Limb (tissue), 2 donors: ENCODE data around the gene PALM3.
A peak's percentile ranks its signal among the peaks of the same experiment; 100 is the strongest.

ENCODE experiments used
- DNase-seq, 2 donors: peaks; one replicate each; pipeline ENCODE4 v3.0.0-alpha.2; 2016; ENCODE audit errors: extremely low spot score in 2 of 2

PALM3 gene

GRCh38 chr19:14061751-14062557 lies at the start of gene PALM3:
Gene PALM3, minus strand, starts transcription at chr19:14062076. Its CDS starts 96 bp downstream, at chr19:14061980.
- no peak for DNase-seq

- DNase-seq, result no peak
Measured at GRCh38 chr19:14111486-14111885, 49.6 kb upstream of the PALM3 start.

GRCh38 chr19:14110650-14111049 lies 48.8 kb upstream of the PALM3 start:
- no peak for DNase-seq

DNA sequence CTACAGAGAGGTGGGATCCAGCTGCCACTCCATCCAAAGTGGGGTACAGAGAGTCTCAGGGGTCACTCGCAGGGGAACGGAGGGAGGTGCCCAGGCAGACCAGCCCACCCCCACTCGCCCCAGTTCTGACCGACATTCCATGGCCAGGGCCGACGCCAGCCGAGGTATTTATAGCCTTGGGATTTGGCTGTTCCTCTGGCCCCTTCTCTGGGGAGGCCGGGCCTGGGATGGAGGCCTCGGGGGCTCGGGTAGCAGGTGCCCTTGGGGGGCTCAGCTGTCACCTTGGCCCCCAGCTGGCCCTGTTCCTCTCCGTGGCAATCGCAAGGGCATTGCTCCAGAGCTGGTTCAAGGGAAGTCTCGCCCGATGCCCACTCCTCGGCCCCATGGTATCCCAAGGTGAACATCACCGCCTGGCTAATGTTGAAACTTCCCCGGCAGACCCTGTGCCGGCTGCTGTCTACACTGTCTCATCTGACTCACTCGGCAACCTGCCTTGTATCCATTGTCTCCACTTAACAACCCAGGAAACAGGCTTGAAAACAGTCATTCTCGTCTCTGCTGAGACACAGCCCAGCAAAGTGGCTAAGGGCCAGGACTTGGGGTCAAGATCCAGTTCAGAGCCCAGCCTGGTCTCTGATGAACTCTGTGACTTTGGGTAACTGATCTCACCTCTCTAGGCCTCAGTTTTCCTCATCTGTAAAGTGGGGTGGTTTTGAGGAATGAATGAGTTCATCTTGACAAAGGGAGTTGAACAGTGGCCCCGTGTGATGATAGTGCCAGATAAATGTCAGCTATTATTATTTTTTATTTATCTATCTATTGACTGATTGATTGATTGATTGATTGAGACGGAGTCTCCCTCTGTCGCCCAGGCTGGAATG lies 45.9 kb upstream of the PALM3 start:
- no peak for DNase-seq

DNA sequence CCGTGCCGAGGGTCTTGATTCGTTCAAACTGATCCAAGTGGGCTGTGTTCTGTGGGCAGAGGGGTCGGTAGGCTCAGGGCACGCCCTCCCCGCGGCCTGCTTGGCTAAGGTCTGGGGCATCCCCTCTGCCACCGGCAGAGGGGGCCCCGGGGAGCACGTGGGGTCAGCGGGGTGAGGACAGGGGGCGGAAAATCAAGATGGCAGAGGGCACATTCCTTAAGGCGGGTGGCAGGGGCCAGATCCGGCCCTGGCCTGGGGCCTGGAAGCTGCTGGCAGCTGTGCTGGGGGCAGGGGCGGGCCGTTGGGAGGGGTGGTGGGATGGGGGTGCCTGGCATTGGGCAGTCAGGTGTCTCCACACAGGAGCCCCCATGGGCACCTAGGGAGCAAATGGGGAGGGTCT lies 45.0 kb upstream of the PALM3 start:
- no peak for DNase-seq

DNA sequence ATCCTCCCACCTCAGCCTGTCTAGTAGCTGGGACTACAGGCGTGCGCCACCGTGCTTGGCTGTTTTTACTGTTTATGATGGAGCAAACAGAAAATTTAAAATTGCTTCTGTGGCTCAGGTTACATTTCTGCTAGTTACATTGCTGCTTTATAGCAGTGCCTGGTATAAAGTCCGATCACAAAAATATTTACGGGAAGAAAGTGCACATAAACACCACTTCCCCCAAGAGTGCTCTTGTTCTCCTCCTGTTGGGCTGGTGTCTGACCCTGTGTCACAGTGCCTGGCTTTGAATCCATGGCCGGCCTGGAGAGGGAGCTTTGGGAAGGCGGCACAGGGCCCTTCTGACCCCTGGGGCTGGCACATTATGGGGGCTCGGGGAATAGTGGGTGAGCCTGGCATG lies 43.8 kb upstream of the PALM3 start:
- no peak for DNase-seq

GRCh38 chr19:14103310-14103709 lies 41.4 kb upstream of the PALM3 start:
- DNase-seq, result no peak

- no peak for DNase-seq
Measured at GRCh38 chr19:14102756-14103155, 40.9 kb upstream of the PALM3 start.

GRCh38 chr19:14102102-14102696 lies 40.3 kb upstream of the PALM3 start:
- no peak for DNase-seq

GRCh38 chr19:14101003-14101545 lies 39.2 kb upstream of the PALM3 start:
- DNase-seq, result no peak

DNA sequence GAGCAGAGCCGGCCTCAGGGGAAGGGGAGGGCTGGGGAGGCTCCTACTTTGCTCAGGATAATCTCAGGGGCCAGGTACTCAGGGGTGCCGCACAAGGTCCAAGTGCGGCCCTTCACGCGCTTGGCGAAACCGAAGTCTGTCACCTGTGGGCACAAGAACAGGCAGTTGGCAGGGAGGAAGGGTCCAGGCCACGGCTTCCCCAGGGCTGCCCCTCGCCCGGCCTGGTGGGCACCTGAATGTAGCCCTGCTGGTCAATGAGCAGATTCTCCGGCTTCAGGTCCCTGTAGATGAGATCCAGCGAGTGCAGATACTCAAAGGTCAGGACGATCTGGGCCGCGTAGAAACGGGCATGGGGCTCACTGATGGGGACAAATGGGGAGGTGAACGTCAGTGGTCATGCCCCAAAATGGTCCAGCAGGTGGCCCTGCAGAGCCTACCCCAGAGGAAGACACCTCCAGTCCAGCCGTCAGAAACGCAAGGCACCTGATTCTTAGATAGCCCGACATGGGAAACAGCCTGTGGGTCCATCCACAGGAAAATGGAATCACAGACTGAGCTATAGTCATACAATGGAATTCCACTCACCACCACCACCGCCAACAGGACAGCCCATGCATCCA lies 35.8 kb upstream of the PALM3 start:
- no peak for DNase-seq

GRCh38 chr19:14096272-14096992 lies 34.6 kb upstream of the PALM3 start:
- DNase-seq, result no peak

DNA sequence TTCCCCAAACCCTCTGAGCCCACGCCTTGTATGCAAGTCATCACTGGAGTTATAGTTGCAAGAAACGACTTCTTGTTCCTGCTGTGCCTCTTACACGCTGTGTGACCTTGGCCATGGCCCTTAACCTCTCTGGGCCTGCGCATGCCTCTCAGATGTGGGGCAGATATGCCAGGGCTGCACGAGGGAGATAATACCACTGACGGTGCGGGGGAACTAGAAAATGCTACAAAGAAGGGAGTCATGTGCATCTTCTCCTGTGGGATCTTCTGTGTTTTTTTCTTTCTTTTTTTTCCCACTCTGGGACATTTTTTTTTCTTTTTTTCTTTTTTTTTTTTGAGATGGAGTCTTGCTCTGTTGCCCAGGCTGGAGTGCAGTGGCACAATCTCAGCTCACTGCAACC lies 33.0 kb upstream of the PALM3 start:
- no peak for DNase-seq

DNA sequence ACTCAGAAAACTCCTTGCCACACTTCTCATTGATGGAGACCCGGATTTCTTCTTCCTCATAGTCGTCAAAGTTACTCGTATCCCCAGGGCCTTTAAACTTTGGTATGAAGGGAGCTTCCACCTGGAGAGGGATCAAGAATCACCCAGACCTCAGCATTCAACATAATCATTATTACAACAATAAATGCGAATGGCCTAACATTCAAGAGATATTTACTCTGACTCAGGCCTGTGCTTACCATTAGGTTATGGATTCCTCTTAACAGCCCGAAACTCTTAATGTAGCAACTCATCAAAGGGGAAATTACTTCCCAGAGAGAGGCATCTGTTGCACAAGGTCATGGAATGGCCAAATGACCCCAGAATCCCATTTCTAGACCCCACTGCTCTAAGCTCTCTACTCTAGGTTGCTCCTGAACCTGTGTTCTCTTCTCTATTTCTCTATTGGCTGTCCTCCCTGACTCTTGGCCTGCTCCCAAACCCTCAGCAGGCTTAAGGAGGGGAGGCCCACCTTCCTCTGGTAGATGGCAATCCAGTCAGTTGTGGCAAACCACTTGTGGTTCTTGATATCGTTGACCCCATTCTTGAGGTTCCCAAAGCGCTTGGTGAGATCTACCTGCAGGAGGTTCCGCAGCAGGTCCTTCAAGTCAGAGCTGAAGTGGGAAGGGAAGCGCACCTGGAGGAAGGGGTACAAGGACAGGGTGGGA lies 31.4 kb upstream of the PALM3 start:
- DNase-seq, result no peak

DNA sequence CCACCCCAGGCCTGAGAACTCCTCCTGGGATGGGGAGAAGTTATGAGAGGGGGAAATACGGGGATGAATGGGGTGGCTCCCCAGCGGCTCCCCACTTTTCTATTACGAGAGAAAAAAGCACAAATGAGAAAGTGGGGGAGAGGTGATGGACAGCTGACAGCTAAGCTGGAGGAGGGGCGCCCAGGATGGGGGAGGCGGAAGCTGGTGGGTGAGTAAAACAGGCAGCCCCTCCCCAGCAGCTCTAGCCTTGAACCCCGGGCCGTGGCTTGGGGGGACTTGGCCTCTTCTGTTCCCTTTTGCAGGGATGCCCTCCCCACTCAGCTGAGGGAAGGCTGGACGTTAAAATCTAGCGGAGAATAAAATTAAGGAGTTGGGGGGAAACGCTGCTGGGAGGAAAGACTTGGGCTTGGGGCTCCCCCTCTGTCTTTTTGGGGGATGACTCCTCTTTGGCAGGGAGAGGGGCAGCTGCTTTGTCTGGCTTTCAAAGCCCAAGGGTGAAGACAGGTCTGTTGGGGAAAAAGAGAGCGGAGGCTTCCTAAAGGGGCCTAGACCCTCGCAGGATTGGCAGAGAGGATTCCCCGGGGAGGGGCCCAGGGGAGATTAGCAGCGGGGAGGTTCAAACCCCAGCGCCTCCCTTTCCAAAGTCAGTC lies 30.1 kb upstream of the PALM3 start:
- DNase-seq, result no peak

DNA sequence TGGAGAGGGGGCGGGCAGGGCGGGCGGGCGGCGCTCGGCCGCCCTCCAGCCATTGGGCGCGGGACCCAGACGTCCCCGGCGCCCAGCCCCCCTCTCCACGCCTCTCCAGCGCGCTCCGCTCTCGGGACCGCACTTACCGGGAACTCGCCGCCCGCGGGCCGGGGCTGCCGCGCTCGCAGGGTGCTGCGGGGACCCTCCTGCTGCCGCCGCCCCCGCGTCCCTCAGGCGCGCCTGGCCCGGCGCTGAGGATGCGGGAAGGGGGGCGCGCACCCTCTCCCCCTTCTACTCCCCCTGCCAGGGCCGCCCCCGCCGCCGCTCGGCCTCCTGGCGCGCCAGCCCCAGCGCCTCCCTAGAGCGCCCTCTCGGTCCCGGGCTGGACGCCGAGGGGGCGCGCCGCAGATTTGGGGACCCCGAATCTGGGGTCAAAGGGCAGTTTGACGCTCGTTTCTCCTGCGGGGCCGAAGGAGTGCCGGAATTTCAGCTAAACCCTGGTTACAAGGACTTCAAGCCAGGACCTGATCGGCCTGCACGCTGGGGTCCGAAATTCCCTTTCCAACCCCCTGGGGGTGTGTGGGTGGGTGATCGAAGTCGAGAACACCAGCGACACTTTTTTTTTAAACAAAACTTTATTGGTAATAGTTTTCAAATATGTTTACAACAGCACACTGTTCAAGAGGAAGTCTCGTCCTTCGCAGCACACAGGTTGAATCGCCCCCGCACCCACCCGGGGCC lies 29.4 kb upstream of the PALM3 start:
- peak; percentile 68 to 82 for DNase-seq

- DNase-seq, result peak; percentile 90 to 94
Measured at GRCh38 chr19:14090509-14091080, 28.7 kb upstream of the PALM3 start, which contains the start of gene SAMD1. Gene SAMD1, minus strand, starts transcription at chr19:14090751.
